Trophoblast cell (in vitro differentiated cells and primary cell): Measurements from ENCODE around the gene UACA.

Source experiments
- DNase-seq, 2 donors: peaks; one replicate each; pipeline ENCODE4 v3.0.0-alpha.2; 2016
- H2AFZ ChIP-seq: 2 replicates; pipeline ENCODE4 v1.6.1; 2013; ENCODE audit warnings: low read length, moderate library complexity, mild to moderate bottlenecking; ENCODE audit not compliant: insufficient read depth, poor library complexity
- H2AK5ac ChIP-seq: 2 replicates; pipeline ENCODE4 v1.6.1; 2013; ENCODE audit warnings: mild to moderate bottlenecking, low read length
- H2BK120ac ChIP-seq: 2 replicates; pipeline ENCODE4 v1.6.1; 2013; ENCODE audit warnings: low read length, mild to moderate bottlenecking, moderate library complexity; ENCODE audit not compliant: insufficient read depth, poor library complexity
- H2BK12ac ChIP-seq: 2 replicates; pipeline ENCODE4 v1.6.1; 2013; ENCODE audit warnings: mild to moderate bottlenecking, low read length, moderate library complexity
- H2BK5ac ChIP-seq: 2 replicates; pipeline ENCODE4 v1.6.1; 2013; ENCODE audit warnings: low read length, low read depth, moderate library complexity, mild to moderate bottlenecking; ENCODE audit not compliant: poor library complexity
- H3K14ac ChIP-seq: 2 replicates; pipeline ENCODE4 v1.6.1; 2013; ENCODE audit warnings: mild to moderate bottlenecking, low read length
- H3K18ac ChIP-seq: 2 replicates; pipeline ENCODE4 v1.6.1; 2013; ENCODE audit warnings: mild to moderate bottlenecking, low read length
- H3K23ac ChIP-seq: 2 replicates; pipeline ENCODE4 v1.6.1; 2013; ENCODE audit warnings: low read length
- H3K27ac ChIP-seq: 2 replicates; pipeline ENCODE4 v1.5.1; 2013; ENCODE audit warnings: low read depth, mild to moderate bottlenecking, inconsistent platforms, low read length, moderate library complexity
- H3K27me3 ChIP-seq: 2 replicates; pipeline ENCODE4 v1.6.1; 2013; ENCODE audit warnings: inconsistent platforms, mild to moderate bottlenecking, low read length, moderate library complexity; ENCODE audit not compliant: insufficient read depth
- H3K36me3 ChIP-seq, 2 experiments: 1 replicate in 1 of 2; 2 replicates in 1 of 2; pipeline ENCODE4 v1.6.1; 2013; ENCODE audit warnings: low read length in 2 of 2, mild to moderate bottlenecking in 2 of 2, moderate library complexity in 1 of 2; ENCODE audit not compliant: insufficient read depth in 2 of 2, control insufficient read depth in 1 of 2
- H3K4ac ChIP-seq: 2 replicates; pipeline ENCODE4 v1.6.1; 2013; ENCODE audit warnings: low read depth, mild to moderate bottlenecking, low read length, moderate library complexity
- H3K4me1 ChIP-seq, 2 experiments: 1 replicate in 1 of 2; 2 replicates in 1 of 2; pipeline ENCODE4 v1.6.1; 2013; ENCODE audit warnings: low read length in 2 of 2, mild to moderate bottlenecking in 2 of 2, moderate library complexity in 1 of 2; ENCODE audit not compliant: insufficient read depth in 2 of 2, control insufficient read depth in 1 of 2
- H3K4me2 ChIP-seq: 2 replicates; pipeline ENCODE4 v1.6.1; 2013; ENCODE audit warnings: inconsistent platforms, mild to moderate bottlenecking, low read length, moderate library complexity
- H3K4me3 ChIP-seq: 2 replicates; pipeline ENCODE4 v1.5.1; 2013; ENCODE audit warnings: mild to moderate bottlenecking, low read depth, low read length, inconsistent platforms
- H3K79me1 ChIP-seq: one replicate; pipeline ENCODE4 v1.6.1; 2013; ENCODE audit warnings: low read length
- H3K79me2 ChIP-seq: 2 replicates; pipeline ENCODE4 v1.6.1; 2013; ENCODE audit warnings: low read length, mild to moderate bottlenecking; ENCODE audit not compliant: control insufficient read depth, insufficient read depth, poor library complexity
- H3K9ac ChIP-seq: 2 replicates; pipeline ENCODE4 v1.6.1; 2013; ENCODE audit warnings: mild to moderate bottlenecking, low read length
- H3K9me3 ChIP-seq: 2 replicates; pipeline ENCODE4 v1.6.1; 2013; ENCODE audit warnings: low read depth, mild to moderate bottlenecking, control low read depth, inconsistent platforms, low read length; ENCODE audit not compliant: insufficient read depth
- H4K12ac ChIP-seq: 2 replicates; pipeline ENCODE4 v1.6.1; 2013; ENCODE audit warnings: low read depth, mild to moderate bottlenecking, low read length, moderate library complexity
- H4K8ac ChIP-seq: 2 replicates; pipeline ENCODE4 v1.6.1; 2013; ENCODE audit warnings: low read depth, mild to moderate bottlenecking, low read length, moderate library complexity
- H4K91ac ChIP-seq: one replicate; pipeline ENCODE4 v1.6.1; 2013; ENCODE audit warnings: low read depth, mild to moderate bottlenecking, low read length, moderate library complexity
- WGBS: extraction: QIAGEN DNeasy Blood & Tissue Kit; methylation state at CpG from one replicate; pipeline ENCODE4 v1.1.7; 2013; ENCODE audit warnings: missing lambda C conversion rate; ENCODE audit not compliant: insufficient read length, insufficient coverage; ENCODE audit errors: extremely low coverage; 5-methylcytosine and 5-hydroxymethylcytosine counted together

UACA gene

GRCh38 chr15:70717237-70717793 lies 46.0 kb downstream of the UACA start:
- no peaks in the 10 kb centered on the region for H3K36me3 ChIP-seq
- H3K79me1 ChIP-seq = peaks cover 5% of the 10 kb centered on the region
- H3K27me3 ChIP-seq = no peaks in the 10 kb centered on the region
- H3K18ac ChIP-seq = no peak overlapping the region
- no peak overlapping the region for H3K9ac ChIP-seq
- no peak overlapping the region for H3K14ac ChIP-seq
- H3K79me2 ChIP-seq = no peaks in the 10 kb centered on the region
- no peak overlapping the region for H2AFZ ChIP-seq
- DNase-seq = no peak
- no peak overlapping the region for H3K4me2 ChIP-seq
- peaks cover 6 to 14% of the 10 kb centered on the region in 2 experiments for H3K4me1 ChIP-seq
- H4K8ac ChIP-seq = no peak overlapping the region
- no peak overlapping the region for H4K91ac ChIP-seq
- no peak overlapping the region for H3K27ac ChIP-seq
- H2AK5ac ChIP-seq = no peak overlapping the region
- H3K9me3 ChIP-seq = no peaks in the 10 kb centered on the region
- H3K4me3 ChIP-seq = no peak overlapping the region
- H2BK12ac ChIP-seq = no peak overlapping the region
- no peak overlapping the region for H3K23ac ChIP-seq
- no peak overlapping the region for H2BK5ac ChIP-seq
- no peak overlapping the region for H2BK120ac ChIP-seq
- H3K4ac ChIP-seq = no peak overlapping the region
- no peak overlapping the region for H4K12ac ChIP-seq

GRCh38 chr15:70715840-70716485 lies 47.4 kb downstream of the UACA start:
- H3K4me1 ChIP-seq = peaks cover 6 to 14% of the 10 kb centered on the region in 2 experiments
- no peak overlapping the region for H2AK5ac ChIP-seq
- peak; percentile 27 to 38 for DNase-seq
- no peak overlapping the region for H4K8ac ChIP-seq
- peak overlapping the region; percentile 74 for H2BK120ac ChIP-seq
- no peak overlapping the region for H3K9ac ChIP-seq
- H3K79me2 ChIP-seq = no peaks in the 10 kb centered on the region
- H3K18ac ChIP-seq = no peak overlapping the region
- no peak overlapping the region for H4K12ac ChIP-seq
- H3K27me3 ChIP-seq = no peaks in the 10 kb centered on the region
- peak overlapping the region; percentile 2 for H4K91ac ChIP-seq
- no peak overlapping the region for H3K4ac ChIP-seq
- H3K9me3 ChIP-seq = no peaks in the 10 kb centered on the region
- H3K79me1 ChIP-seq = peaks cover 7% of the 10 kb centered on the region
- H3K36me3 ChIP-seq = no peaks in the 10 kb centered on the region
- H2AFZ ChIP-seq = peak overlapping the region; percentile 11
- H3K4me2 ChIP-seq = no peak overlapping the region
- no peak overlapping the region for H3K14ac ChIP-seq
- no peak overlapping the region for H3K4me3 ChIP-seq
- H2BK5ac ChIP-seq = peak overlapping the region; percentile 65
- no peak overlapping the region for H3K23ac ChIP-seq
- no CpG with 5 or more reads among the region's 6 CpGs for whole genome bisulfite sequencing
- peak overlapping the region; percentile 19 for H2BK12ac ChIP-seq
- peak overlapping the region; percentile 72 for H3K27ac ChIP-seq

- no peak overlapping the region for H3K23ac ChIP-seq
- H3K4me1 ChIP-seq = peaks cover 10 to 18% of the 10 kb centered on the region in 2 experiments
- no peak overlapping the region for H3K4ac ChIP-seq
- H3K18ac ChIP-seq = no peak overlapping the region
- H2AK5ac ChIP-seq = no peak overlapping the region
- H4K8ac ChIP-seq = no peak overlapping the region
- H3K27ac ChIP-seq = peak overlapping the region; percentile 16
- no peak overlapping the region for H3K4me2 ChIP-seq
- peak; percentile 64 to 87 for DNase-seq
- H3K9ac ChIP-seq = no peak overlapping the region
- no peak overlapping the region for H2BK12ac ChIP-seq
- no peak overlapping the region for H2BK120ac ChIP-seq
- H2AFZ ChIP-seq = no peak overlapping the region
- no peaks in the 10 kb centered on the region for H3K27me3 ChIP-seq
- H2BK5ac ChIP-seq = no peak overlapping the region
- H4K12ac ChIP-seq = no peak overlapping the region
- H3K4me3 ChIP-seq = no peak overlapping the region
- no peak overlapping the region for H3K14ac ChIP-seq
- no CpG with 5 or more reads among the region's 3 CpGs for WGBS
- no peaks in the 10 kb centered on the region for H3K79me2 ChIP-seq
- peaks cover 7% of the 10 kb centered on the region for H3K79me1 ChIP-seq
- H3K9me3 ChIP-seq = no peaks in the 10 kb centered on the region
- no peaks in the 10 kb centered on the region for H3K36me3 ChIP-seq
- H4K91ac ChIP-seq = no peak overlapping the region
These were observed 48.8 kb downstream of the UACA start for GRCh38 chr15:70714565-70714964.

GRCh38 chr15:70714015-70714414 lies 49.3 kb downstream of the UACA start:
- H2BK12ac ChIP-seq = no peak overlapping the region
- H3K4me1 ChIP-seq = peaks cover 10 to 18% of the 10 kb centered on the region in 2 experiments
- H2BK120ac ChIP-seq = no peak overlapping the region
- no peak overlapping the region for H3K23ac ChIP-seq
- peak in 1 of 2 donors; percentile 60 for DNase-seq
- no peak overlapping the region for H2AFZ ChIP-seq
- H4K12ac ChIP-seq = no peak overlapping the region
- no peak overlapping the region for H4K8ac ChIP-seq
- no peak overlapping the region for H3K9ac ChIP-seq
- H3K4ac ChIP-seq = no peak overlapping the region
- H3K27me3 ChIP-seq = no peaks in the 10 kb centered on the region
- no peak overlapping the region for H2BK5ac ChIP-seq
- H2AK5ac ChIP-seq = no peak overlapping the region
- H4K91ac ChIP-seq = no peak overlapping the region
- no peaks in the 10 kb centered on the region for H3K79me2 ChIP-seq
- no peaks in the 10 kb centered on the region for H3K36me3 ChIP-seq
- H3K18ac ChIP-seq = no peak overlapping the region
- H3K14ac ChIP-seq = no peak overlapping the region
- no CpG with 5 or more reads among the region's 2 CpGs for WGBS
- peaks cover 7% of the 10 kb centered on the region for H3K79me1 ChIP-seq
- H3K27ac ChIP-seq = peak overlapping the region; percentile 16
- H3K4me3 ChIP-seq = no peak overlapping the region
- no peak overlapping the region for H3K4me2 ChIP-seq
- no peaks in the 10 kb centered on the region for H3K9me3 ChIP-seq
